ENCODE measurements around the gene CD74.

CD74 gene

GRCh38 chr5:150408231-150408943 lies 4.3 kb downstream of the CD74 start:
- DNase-seq: no peak

DNA sequence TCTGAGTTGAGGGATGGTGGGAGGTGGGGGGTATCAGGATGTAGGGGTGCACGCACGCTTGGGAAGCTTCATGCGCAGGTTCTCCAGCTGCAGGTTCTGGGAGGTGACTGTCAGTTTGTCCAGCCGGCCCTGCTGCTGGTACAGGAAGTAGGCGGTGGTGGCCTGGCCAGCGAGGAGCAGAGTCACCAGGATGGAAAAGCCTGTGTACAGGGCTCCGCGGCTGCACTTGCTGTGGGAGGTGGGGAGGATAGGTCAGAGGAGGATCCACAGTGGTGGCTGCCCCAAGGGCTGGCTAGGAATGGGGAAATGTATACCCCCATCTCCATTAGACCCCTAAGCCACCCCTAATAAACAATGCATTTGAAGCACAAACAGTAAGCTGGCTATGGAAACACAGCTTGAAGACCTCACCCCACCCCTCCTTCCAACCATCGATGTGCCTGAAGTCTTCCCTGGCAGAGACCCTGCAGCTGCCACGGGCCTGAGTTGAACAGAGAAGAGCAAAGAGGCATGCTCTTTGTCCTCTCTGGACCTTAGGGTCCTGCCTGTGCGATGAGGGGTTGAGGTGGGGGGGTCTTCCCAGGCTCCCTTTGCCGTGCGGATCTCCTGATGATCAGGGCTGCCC lies 5.5 kb downstream of the CD74 start:
- DNase-seq: no peak

DNA sequence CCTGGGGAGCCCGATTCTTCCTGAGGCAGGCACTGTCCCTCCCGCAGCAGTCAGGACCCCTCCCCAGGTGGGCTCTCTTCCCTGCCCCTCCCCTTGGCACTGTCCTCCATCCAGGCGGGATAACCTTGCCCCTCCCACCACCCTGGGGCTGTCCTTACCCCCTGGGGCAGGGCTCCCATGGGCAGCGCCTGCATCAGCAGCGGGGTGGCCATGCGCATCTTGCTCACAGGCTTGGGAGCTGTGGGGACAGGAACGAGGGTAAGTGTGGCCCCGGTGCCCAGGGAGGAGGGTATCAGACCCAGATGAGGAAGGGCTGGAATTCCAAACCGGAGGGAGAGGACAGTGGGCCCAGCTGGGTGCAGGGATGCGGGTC lies 6.0 kb downstream of the CD74 start:
- DNase-seq: no peak

DNA sequence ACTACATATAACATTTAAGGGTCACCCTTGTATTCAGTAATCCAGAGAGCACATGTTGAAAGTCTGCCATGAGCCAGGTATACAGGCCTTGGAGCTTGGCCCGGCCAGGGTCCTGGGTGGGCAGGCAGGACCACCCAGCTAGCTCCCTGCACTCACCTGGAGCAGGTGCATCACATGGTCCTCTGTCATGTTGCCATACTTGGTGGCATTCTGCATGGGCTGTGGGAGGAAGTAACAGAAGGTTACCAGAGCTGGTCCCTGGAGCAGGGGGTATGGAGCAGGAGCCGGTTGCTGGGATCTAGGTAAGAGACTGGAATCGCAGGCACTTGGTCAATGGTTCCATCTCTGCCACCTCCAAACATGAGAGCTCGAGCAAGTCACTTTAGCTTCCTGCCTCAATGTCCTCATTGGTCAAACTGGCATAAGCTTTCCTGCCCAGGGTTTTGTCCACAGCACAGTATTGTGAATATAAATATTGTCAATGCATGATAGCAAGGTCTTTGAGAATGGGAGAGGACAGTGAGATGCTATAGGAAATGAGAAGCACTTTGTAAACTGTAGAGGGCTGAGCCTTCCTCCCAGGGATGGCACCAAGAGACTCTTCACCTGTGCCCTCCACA lies 6.5 kb downstream of the CD74 start:
- DNase-seq: no peak

GRCh38 chr5:150404941-150405816 lies 7.5 kb downstream of the CD74 start:
- DNase-seq: no peak

DNA sequence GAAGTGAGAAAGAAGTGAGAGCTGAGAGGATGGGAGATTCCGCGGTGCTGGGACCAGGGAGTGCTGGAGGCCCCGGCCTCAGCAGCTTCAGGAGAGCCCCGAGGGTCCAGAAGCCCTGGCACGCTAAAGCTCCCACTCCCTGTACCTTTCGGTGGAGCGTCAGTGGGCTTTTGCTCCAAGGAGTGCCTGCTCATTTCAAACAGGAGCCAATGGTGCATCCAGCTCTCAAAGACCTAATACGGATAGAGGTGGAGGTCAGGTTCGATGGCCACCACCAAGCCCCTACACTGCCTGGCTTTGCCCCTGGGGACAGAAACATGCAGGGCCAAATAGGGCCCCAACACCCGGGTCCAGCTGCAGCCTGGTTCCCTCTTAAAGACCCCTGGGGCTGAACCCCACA lies 8.2 kb downstream of the CD74 start:
- no peak for DNase-seq

- no peak for DNase-seq
These were observed 8.6 kb downstream of the CD74 start for GRCh38 chr5:150404121-150404520.

DNA sequence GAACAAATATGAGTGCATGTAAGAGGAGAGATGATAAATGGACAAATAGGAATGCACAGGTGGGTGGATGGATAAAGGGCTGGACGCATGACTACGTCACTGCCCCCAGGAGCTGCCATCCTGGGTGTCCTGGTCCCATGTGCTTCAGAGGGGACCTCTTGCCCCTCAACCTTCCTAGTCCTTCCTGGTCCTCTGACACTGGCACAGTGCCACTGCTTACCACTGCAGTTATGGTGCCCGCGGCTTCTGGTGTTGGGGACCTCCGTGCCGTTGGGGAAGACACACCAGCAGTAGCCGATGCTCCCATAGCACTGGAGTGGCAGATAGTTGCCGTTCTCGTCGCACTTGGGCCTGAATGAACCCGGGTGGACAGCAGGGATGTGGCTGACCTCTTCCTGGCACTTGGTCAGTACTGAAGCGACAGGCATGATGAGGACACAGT lies 9.8 kb downstream of the CD74 start:
- DNase-seq: no peak

- DNase-seq: no peak
These were observed 10.4 kb downstream of the CD74 start for GRCh38 chr5:150402229-150402773.

DNA sequence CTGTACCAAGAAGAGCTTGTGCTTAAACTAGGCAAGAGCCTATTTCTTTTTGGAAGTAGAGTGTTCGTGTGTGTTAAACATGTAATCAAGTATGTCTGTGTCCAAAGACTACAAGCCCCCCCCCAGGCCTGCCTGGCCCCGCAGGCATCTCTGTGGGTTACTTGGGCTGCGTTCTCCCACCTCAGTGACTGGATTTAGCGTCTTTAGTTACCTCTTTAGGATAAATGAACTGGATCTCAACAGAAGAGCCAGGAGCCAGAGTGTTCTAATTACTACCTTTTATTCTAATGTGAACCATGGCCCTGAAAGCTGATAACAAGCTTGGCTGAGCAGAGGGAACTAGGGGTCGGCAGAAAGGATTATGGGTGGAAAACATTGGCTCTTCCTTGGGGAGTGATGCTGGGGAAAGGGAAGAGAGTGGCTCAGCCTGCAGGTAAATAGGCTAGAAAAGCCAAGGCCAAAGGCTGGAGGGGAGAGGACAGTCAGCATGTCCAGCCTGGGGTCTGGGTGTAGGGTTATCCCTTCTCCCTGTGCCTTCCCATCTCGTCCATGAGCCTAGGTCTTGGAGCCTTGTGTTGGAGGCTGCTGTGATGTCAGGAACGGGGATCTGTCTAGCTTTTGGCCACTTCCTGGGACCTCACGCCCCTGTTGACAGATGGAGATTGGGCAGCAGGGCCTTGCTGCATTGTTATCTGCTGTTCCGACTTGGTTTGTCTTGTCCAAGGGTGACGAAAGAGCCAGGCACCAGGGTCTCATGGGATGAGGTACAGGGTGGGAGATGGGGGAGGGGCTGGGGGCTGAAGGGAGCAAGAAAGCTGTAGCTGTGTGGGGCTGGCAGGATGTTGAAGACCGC lies 11.1 kb downstream of the CD74 start:
- no peak for DNase-seq

DNA sequence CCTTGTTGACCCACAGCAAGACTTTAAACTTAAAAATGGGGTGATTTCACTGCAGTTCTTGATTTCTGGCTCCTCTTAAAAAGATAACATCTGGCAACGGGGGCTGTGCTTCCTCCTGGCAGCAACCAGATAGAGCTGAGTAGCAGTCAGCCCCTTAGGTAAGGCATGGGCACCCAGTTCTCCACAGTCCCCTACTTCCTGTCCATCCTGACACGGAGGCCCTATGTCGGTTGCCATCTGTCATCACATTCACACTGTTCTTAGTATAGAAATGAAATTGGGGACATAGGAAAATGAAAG lies 11.7 kb downstream of the CD74 start:
- no peak for DNase-seq

GRCh38 chr5:150400316-150401075 lies 12.2 kb downstream of the CD74 start:
- no peak for DNase-seq

- DNase-seq: no peak
These were observed 13.0 kb downstream of the CD74 start for GRCh38 chr5:150399524-150400211.

GRCh38 chr5:150398722-150399523 lies 13.8 kb downstream of the CD74 start:
- no peak for DNase-seq

DNA sequence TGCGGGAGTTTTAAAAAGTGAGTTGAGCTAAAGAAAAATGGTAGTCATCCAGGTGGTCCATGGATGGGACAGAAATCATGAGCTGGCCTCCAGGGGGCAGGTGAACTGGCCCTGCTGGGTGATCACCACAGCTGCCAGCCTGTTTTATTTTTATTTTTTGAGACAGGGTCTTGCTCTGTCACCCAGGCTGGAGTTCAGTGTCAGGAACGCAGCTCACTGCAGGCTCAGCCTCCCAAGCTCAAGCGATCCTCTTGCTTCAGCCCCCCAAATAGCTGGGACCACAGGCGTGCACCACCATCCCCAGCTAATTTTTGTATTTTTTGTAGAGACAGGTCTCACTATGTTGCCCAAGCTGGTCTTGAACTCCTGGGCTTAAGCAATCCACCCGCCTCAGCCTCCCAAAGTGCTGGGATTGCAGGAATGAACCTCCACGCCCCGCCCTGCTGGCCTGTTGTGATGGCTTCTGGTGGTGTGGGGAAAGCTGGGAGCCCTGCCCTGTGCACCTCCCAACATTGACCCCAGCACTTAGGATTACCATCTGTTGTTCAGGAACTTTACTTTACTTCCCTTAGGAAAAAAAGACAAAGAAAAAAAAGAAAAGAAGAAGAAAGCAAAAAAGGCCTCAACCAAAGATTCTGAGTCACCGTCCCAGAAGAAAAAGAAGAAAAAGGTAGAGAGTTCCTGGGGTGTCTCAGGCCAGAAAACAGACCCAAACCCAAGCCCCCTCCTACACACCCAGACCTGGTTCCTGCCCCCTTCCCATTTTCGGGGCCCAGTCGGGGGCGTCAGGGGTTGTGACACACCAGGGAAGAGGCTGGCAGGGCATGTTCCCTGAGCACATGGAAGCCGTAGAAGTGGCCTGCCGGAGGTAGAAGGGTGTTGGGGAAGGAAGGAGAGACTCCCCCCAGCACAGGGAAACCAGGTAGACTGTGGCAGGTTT lies 14.7 kb downstream of the CD74 start:
- DNase-seq: no peak

GRCh38 chr5:150397146-150397781 lies 15.4 kb downstream of the CD74 start:
- DNase-seq: no peak

- no peak for DNase-seq
These were observed 16.4 kb downstream of the CD74 start for GRCh38 chr5:150396267-150396666.

- no peak for DNase-seq
These were observed 17.1 kb downstream of the CD74 start for GRCh38 chr5:150395688-150395975.
